SU-DHL-6 (cell line): ENCODE data around the gene NFYC.

Experiments
- H2AFZ ChIP-seq: fragments of 200-600 bp; sonication (generic); 2 replicates; pipeline ENCODE4 v1.6.1; 2014; ENCODE audit warnings: low read depth, mild to moderate bottlenecking, moderate library complexity, mixed read lengths, antibody characterized with exemption, low read length; ENCODE audit not compliant: severe bottlenecking
- H3F3A ChIP-seq: fragments of 200-600 bp; shearing (Covaris generic); 2 replicates; pipeline ENCODE4 v1.6.0; 2016; ENCODE audit warnings: antibody characterized with exemption, mild to moderate bottlenecking; ENCODE audit not compliant: insufficient read depth
- H3K27ac ChIP-seq: fragments of 200-600 bp; sonication (generic); 2 replicates; pipeline ENCODE4 v1.5.1; 2016; ENCODE audit warnings: low read depth, mild to moderate bottlenecking, low read length, moderate library complexity, mixed read lengths
- H3K27me3 ChIP-seq: fragments of 200-600 bp; sonication (generic), shearing (Covaris generic); 2 replicates; pipeline ENCODE4 v1.6.0; 2014; ENCODE audit warnings: mild to moderate bottlenecking, low read length
- H3K36me3 ChIP-seq: fragments of 200-600 bp; sonication (generic); 2 replicates; pipeline ENCODE4 v1.6.1; 2014; ENCODE audit warnings: mild to moderate bottlenecking, low read length, mixed read lengths
- H3K4me2 ChIP-seq: fragments of 300-600, 200-600 bp; shearing (Covaris generic), sonication (generic); 2 replicates; pipeline ENCODE4 v1.6.0; 2014; ENCODE audit warnings: low read length, low read depth, mild to moderate bottlenecking; ENCODE audit not compliant: poor library complexity, severe bottlenecking
- H3K4me3 ChIP-seq: fragments of 200-600 bp; sonication (generic); 2 replicates; pipeline ENCODE4 v1.5.1; 2014; ENCODE audit warnings: antibody characterized with exemption, low read length, mild to moderate bottlenecking, mixed read lengths; ENCODE audit not compliant: insufficient read depth, poor library complexity, severe bottlenecking
- H3K79me2 ChIP-seq: fragments of 200-600 bp; sonication (generic); 2 replicates; pipeline ENCODE4 v1.6.1; 2014; ENCODE audit warnings: mild to moderate bottlenecking, low read length, moderate library complexity; ENCODE audit not compliant: insufficient read depth
- H3K9ac ChIP-seq: fragments of 200-600 bp; sonication (generic); 2 replicates; pipeline ENCODE4 v1.7.0; 2014; ENCODE audit warnings: mild to moderate bottlenecking, low read length
- H3K9me2 ChIP-seq: fragments of 200-600 bp; sonication (generic); replicated peaks from 2 replicates; pipeline ENCODE4 v1.6.1; 2014; ENCODE audit warnings: low read length; ENCODE audit not compliant: insufficient read depth
- H3K9me3 ChIP-seq: fragments of 200-600 bp; sonication (generic); 2 replicates; pipeline ENCODE4 v1.6.1; 2014; ENCODE audit warnings: low read length, mixed read lengths; ENCODE audit not compliant: insufficient read depth
- H4K20me1 ChIP-seq: fragments of 200-600 bp; sonication (generic); 2 replicates; pipeline ENCODE4 v1.6.1; 2014; ENCODE audit warnings: low read depth, mild to moderate bottlenecking, antibody characterized with exemption, low read length, moderate library complexity, mixed read lengths
- CTCF ChIP-seq: fragments of 200-600 bp; sonication (generic); IDR thresholded peaks from one replicate; pipeline ENCODE4 v1.5.1; 2017; ENCODE audit warnings: antibody characterized with exemption, mild to moderate bottlenecking, low read length, moderate library complexity; ENCODE audit not compliant: insufficient read depth, poor library complexity, severe bottlenecking
- EZH2phosphoT487 ChIP-seq: fragments of 200-600 bp; sonication (generic), shearing (Covaris generic); conservative IDR thresholded peaks from 2 replicates; pipeline ENCODE4 v1.6.1; 2018; ENCODE audit warnings: mild to moderate bottlenecking, antibody characterized with exemption, low read length, moderate library complexity, mixed read lengths

NFYC gene

GRCh38 chr1:40745176-40745575, 53.7 kb downstream of the NFYC start:
- TF ChIP-seq EZH2phosphoT487, result no peak
- Histone ChIP-seq H4K20me1 (no peaks in the 10 kb centered on the region), H3K79me2 (peaks cover 37% of the 10 kb centered on the region; the same call in 1 of the 2 replicates), H2AFZ (no peak overlapping the region), H3K9ac (no peak overlapping the region), H3F3A (no peaks in the 10 kb centered on the region), H3K27ac (no peak overlapping the region), H3K9me2 (no peaks in the 10 kb centered on the region), H3K36me3 (peaks cover 36% of the 10 kb centered on the region; the same call in 1 of the 2 replicates), H3K4me3 (no peak overlapping the region), H3K27me3 (no peaks in the 10 kb centered on the region), H3K4me2 (no peak overlapping the region), H3K9me3 (no peaks in the 10 kb centered on the region)

GRCh38 chr1:40746344-40747090, 55.0 kb downstream of the NFYC start:
- Histone ChIP-seq H3K9ac (no peak overlapping the region), H3K9me3 (no peaks in the 10 kb centered on the region), H3K27me3 (no peaks in the 10 kb centered on the region), H4K20me1 (no peaks in the 10 kb centered on the region), H3F3A (no peaks in the 10 kb centered on the region), H3K4me2 (no peak overlapping the region), H3K79me2 (peaks cover 34% of the 10 kb centered on the region; the same call in 1 of the 2 replicates), H3K4me3 (no peak overlapping the region), H3K9me2 (no peaks in the 10 kb centered on the region), H3K27ac (no peak overlapping the region), H3K36me3 (peaks cover 30% of the 10 kb centered on the region; the same call in 1 of the 2 replicates), H2AFZ (no peak overlapping the region)
- TF ChIP-seq EZH2phosphoT487, result no peak
- TF ChIP-seq CTCF, result no peak

DNA sequence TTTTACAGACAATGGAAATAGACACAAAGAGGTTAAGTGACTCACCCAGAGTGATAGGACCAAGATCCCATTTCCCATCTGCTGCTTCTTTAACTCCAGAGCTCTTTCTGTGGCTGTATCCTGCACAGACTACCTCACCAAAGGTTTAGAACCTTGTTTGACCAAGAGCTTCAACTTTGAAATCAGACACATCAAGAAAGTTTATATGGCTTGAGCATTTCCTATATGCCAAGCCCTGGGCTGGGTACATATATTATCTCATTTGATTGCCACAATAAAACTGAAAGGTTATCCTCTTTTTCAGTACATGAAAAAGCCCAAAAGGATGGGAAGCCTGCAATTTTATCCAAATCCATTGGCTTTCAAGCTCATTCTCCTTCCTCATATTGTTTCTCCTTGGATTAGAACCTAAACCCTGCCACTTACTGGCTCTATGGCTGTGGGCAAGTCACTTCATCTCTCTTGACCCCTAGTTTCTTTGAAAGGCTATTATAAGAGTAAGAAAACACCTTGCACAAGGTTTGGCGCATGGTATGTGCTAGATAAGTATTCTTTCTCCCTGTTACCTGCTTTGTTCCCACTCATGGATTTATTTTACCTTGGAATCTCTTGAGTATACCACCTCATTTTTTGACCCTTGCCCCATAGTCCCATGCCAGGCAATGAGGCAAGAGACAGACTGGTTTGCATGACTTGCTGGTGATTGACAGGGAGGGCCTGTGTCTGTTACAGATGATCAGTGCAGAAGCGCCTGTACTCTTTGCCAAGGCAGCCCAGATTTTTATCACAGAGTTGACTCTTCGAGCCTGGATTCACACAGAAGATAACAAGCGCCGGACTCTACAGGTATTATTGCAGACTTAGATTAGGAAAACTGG, 57.6 kb downstream of the NFYC start:
- Histone ChIP-seq H3K9ac (no peak overlapping the region), H3K4me2 (no peak overlapping the region), H3K36me3 (peaks cover 22% of the 10 kb centered on the region; the same call in 1 of the 2 replicates), H2AFZ (no peak overlapping the region), H3K79me2 (peaks cover 18% of the 10 kb centered on the region; the same call in 1 of the 2 replicates), H3K27me3 (no peaks in the 10 kb centered on the region), H3K27ac (no peak overlapping the region), H3K4me3 (no peak overlapping the region), H3F3A (no peaks in the 10 kb centered on the region), H4K20me1 (no peaks in the 10 kb centered on the region), H3K9me3 (no peaks in the 10 kb centered on the region), H3K9me2 (no peaks in the 10 kb centered on the region)
- TF ChIP-seq CTCF (no peak), EZH2phosphoT487 (no peak)
